Endothelial cell of umbilical vein (primary cell): ENCODE results near the gene HAPLN2.
A peak's percentile ranks its signal among the peaks of the same experiment; 100 is the strongest.

Experiments used
- EZH2 ChIP-seq: IDR thresholded peaks from 2 replicates; pipeline ENCODE4 v1.6.1; 2012; ENCODE audit warnings: borderline replicate concordance, low read depth, mild to moderate bottlenecking, moderate library complexity, low read length, inconsistent platforms; ENCODE audit not compliant: severe bottlenecking
- FOS ChIP-seq: IDR thresholded peaks from 2 replicates; pipeline ENCODE4 v1.6.1; 2011; ENCODE audit warnings: mild to moderate bottlenecking, low read length, moderate library complexity, borderline replicate concordance; ENCODE audit not compliant: insufficient read depth
- POLR2A ChIP-seq: IDR thresholded peaks from 2 replicates; pipeline ENCODE4 v1.6.1; 2012; ENCODE audit warnings: low read depth, mild to moderate bottlenecking, control low read depth, low read length
- POLR2AphosphoS5 ChIP-seq: IDR thresholded peaks from 2 replicates; pipeline ENCODE4 v1.6.1; 2012; ENCODE audit warnings: low read depth, mild to moderate bottlenecking, control low read depth, low read length, moderate library complexity; ENCODE audit not compliant: insufficient read depth
- TF ChIP-seq, protein P1 (sequence below), 2 donors: IDR thresholded peaks; 1 replicate in 1 of 2; 2 replicates in 1 of 2; pipeline ENCODE4 v1.5.1; 2011; ENCODE audit warnings: low read length in 2 of 2, mild to moderate bottlenecking in 2 of 2, moderate library complexity in 2 of 2, control low read depth in 1 of 2, inconsistent platforms in 1 of 2, low read depth in 1 of 2; ENCODE audit not compliant: insufficient read depth in 1 of 2; ENCODE audit errors: extremely low read depth in 1 of 2
- TF ChIP-seq, protein P2 (sequence below): IDR thresholded peaks from 2 replicates; pipeline ENCODE4 v1.6.1; 2011; ENCODE audit not compliant: insufficient read depth, insufficient read length

DNA sequence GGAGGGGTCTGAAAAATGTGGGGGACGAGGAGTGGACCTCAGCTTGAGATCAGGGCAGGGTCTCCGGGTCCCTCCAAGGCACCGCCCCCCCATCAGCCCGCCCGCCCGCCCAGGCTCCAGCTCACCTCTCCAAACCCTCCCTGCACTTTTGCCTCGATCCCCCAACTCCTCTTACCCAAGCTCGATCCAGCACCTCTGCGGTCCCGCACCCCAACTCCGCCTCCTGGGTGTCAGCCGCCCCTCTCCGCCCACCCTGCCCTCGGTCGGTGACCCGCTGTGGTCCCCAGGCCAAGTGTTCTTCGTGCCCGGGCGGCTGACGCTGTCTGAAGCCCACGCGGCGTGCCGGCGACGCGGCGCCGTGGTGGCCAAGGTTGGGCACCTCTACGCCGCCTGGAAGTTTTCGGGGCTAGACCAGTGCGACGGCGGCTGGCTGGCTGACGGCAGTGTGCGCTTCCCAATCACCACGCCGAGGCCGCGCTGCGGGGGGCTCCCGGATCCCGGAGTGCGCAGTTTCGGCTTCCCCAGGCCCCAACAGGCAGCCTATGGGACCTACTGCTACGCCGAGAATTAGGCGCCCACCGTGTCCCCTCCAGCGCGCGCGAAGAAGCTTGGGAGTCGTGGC is 5.7 kb downstream of the HAPLN2 start:
- TF ChIP-seq, protein P1, sequence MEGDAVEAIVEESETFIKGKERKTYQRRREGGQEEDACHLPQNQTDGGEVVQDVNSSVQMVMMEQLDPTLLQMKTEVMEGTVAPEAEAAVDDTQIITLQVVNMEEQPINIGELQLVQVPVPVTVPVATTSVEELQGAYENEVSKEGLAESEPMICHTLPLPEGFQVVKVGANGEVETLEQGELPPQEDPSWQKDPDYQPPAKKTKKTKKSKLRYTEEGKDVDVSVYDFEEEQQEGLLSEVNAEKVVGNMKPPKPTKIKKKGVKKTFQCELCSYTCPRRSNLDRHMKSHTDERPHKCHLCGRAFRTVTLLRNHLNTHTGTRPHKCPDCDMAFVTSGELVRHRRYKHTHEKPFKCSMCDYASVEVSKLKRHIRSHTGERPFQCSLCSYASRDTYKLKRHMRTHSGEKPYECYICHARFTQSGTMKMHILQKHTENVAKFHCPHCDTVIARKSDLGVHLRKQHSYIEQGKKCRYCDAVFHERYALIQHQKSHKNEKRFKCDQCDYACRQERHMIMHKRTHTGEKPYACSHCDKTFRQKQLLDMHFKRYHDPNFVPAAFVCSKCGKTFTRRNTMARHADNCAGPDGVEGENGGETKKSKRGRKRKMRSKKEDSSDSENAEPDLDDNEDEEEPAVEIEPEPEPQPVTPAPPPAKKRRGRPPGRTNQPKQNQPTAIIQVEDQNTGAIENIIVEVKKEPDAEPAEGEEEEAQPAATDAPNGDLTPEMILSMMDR (IDR thresholded peaks at IDR 0.05; ENCODE audit: extremely low read depth in 1 of 2, insufficient read depth in 1 of 2, low read depth in 1 of 2, low read length in 2 of 2): no peak
- TF ChIP-seq POLR2A: no peak
- peak; percentile 98 for TF ChIP-seq EZH2
- TF ChIP-seq POLR2AphosphoS5: no peak
- TF ChIP-seq, protein P2, sequence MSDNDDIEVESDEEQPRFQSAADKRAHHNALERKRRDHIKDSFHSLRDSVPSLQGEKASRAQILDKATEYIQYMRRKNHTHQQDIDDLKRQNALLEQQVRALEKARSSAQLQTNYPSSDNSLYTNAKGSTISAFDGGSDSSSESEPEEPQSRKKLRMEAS: no peak
- no peak for TF ChIP-seq FOS
